HG03108 (cell line): ENCODE data around the gene SPAAR.
"Not testable (repeated sequence)": the region's sequence is repeated elsewhere in the genome, so short reads cannot be mapped to it uniquely, and the experiment has no call there.

Source experiments
- ATAC-seq: cut with Tn5 transposase; IDR thresholded peaks from one replicate; pipeline ENCODE4 v1.9.1; 2021; ENCODE audit warnings: moderate library complexity; ENCODE audit not compliant: unreplicated experiment

SPAAR gene

DNA sequence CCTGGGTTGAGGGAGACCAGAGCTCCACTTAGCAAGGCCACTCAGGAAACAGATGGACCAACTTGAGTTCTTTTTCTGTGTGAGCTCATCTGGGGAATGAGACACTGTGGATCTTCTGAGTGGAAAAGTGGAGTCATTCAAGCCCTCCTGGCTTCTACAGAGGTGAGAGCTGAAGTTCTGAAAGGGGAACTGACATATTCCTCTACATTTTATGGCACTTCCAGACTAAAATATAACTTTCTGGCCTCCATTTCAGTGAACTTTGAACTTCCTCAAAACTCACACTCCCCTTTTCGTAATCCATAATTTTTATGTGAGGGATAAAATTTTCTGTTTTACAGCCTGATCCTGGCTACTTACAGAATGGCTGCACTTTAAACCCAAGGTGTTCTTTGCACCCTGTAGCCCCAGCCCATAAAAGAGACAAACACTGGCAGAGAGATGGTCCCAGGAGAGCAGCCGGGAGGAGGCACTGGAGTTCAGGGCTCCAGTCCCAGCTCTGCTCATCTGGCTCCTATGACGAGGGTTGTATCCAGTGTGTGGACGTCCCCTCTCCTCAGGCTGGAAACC lies 10.8 kb downstream of the SPAAR start:
- no peak for ATAC-seq

DNA sequence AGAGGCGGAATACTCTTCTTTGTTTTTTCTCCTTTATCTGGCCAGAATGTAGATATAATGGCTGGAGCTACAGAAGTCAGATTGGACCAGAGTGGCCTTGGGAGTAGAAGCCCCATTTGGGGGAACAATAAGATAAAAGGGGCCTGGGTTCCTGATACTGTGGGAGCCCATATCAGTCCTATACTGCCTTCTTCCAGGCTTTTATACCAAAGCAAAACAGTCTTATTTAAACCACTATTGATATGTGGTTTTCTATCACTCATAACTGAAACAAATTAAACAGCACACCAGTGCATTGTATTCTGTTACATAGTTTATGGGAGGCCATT lies 14.3 kb downstream of the SPAAR start:
- no peak for ATAC-seq

DNA sequence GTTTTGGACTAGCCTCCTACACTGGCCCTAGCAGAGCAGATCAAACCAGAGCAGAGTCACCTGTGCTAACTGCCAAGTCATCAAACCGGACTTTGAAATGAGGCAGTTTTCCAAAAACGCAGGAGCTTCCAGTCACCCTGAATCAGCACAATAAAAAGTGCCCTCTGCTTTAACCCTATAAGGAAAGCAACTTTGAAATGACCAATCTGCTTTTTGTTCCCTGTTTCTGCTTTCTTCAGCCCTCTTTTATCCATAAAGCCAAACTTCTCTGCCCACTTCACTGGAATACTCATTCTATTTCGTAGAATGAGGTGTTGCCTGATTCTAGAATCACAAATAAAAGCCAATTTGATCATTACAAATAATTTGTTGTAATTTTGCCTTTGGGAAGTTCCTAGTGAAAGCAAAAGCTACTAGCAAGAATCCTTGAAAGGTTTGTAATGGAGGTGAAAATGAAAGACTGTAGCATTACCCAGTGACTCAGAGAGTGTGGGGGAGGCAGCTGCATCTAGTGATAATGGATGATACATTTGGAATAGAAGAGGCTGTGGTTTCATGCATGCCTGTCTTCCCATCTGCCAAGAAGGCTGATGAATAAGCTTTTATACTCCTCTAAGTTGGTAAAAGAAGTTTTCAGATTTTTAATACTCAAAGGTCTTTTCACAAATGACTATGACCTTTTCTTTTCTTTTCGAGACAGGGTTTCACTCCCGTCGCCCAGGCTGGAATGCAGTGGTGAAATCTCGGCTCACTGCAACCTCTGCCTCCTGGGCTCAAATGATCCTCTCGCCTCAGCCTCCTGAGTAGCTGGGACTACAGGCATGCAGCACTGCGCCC lies 14.9 kb downstream of the SPAAR start:
- no peak for ATAC-seq

DNA sequence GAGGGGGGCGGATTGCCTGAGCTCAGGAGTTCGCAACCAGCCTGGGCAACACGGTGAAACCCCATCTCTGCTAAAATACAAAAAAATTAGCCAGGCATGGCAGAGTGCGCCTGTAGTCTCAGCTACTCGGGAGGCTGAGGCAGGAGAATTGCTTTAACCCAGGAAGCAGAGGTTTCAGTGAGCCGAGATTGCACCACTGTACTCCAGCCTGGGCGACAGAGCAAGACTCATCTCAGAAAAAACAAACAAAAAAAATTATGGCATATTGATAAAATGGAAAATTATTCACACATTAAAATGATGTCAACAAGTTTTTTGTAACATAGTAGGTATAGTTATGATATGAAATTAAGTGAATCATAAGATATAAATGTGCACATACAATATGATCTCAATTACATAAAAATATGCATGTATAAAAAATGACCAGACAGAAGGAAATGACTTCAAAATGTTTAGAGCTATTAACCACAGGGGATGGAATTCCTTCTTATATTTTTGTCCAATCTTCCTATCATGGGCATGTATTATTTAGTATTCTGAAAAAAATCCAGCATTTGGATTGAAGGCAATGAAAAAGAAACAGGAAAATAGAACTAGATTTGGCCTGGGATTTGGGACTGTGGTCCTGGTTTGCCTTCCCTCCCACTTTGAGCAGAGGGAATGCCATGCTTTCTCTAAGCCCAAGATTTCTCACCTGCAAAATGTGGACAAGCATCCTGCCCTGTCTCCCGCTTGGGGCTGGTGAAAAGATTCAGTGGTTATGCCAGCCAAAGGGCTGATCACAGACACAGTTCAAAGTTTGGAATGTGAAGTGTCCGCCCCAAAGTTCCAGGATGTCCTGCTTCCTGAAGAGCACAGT lies 19.5 kb downstream of the SPAAR start:
- no peak for ATAC-seq

DNA sequence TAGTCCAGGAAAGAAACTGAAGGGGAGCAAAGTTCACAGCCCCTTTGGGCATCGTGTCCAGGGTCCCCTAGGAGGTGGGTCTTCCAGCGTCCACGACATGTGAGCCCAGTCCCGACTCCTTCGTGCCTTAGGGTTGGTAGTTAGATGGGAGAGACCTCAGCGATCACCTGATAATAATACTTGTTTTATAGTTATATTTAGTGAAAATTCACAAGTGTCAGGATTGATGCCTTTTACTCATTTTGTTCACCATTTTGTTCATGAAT lies 20.1 kb downstream of the SPAAR start:
- no peak for ATAC-seq

- ATAC-seq, result no peak
Observed at GRCh38 chr9:35930521-35930920, 21.2 kb downstream of the SPAAR start.

DNA sequence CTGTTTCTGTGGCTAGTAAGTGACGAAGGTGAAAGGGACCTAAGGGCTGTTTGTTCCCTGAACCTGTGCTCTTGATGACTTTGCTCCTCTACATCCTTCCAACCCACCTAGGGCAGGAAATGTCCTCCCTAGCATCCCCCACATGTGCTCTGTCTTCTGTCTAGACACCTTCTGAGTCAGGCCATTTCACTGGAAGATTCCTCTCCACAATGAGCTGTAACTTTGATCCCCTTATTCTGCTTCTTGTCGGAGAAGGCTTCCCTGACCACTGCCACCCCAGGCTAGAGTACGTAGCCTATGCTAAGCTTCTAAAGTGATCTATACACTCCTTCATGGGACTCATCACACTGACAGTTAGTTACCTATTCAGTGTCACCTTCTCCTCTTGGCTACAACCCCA lies 21.7 kb downstream of the SPAAR start:
- ATAC-seq, result no peak

DNA sequence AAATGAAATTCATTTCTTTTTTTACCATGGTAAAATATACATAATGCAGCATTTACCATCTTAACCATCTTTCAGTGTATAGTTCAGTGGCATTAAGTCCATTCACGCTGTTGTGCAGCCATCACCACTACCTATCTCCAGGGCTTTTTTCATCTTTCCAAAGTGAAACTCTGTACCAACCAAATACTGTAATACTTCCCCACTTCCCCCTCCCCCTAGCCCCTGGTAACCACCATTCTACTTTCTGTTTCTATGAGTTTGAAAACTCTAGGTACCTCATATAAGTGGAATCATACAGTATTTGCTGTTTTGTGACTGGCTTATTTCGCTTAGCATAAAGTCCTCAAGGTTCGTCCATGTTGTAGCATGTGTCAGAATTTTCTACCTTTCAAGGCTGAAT lies 23.4 kb downstream of the SPAAR start:
- ATAC-seq, result no peak

- no peak for ATAC-seq
Observed at GRCh38 chr9:35933550-35934067, 24.3 kb downstream of the SPAAR start.

GRCh38 chr9:35934069-35934468 lies 24.8 kb downstream of the SPAAR start:
- ATAC-seq, result not testable (repeated sequence)

DNA sequence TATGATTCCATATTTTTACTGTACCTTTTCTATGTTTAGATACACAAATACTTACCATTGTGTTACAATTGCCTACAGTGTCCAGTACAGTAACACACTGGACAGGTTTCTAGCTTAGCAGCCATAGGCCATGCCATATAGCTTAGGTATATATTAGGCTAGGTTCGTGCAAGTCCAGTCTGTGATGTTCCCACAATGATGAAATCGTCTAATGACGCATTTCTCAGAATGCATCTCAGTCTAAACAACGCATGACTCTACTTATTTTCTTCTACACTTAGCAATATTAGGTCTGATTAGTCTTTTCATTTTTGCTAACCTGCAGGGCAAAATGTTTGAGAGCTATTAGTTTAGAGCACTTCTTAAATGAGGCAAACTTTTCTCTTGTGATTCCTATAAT lies 26.0 kb downstream of the SPAAR start:
- no peak for ATAC-seq

DNA sequence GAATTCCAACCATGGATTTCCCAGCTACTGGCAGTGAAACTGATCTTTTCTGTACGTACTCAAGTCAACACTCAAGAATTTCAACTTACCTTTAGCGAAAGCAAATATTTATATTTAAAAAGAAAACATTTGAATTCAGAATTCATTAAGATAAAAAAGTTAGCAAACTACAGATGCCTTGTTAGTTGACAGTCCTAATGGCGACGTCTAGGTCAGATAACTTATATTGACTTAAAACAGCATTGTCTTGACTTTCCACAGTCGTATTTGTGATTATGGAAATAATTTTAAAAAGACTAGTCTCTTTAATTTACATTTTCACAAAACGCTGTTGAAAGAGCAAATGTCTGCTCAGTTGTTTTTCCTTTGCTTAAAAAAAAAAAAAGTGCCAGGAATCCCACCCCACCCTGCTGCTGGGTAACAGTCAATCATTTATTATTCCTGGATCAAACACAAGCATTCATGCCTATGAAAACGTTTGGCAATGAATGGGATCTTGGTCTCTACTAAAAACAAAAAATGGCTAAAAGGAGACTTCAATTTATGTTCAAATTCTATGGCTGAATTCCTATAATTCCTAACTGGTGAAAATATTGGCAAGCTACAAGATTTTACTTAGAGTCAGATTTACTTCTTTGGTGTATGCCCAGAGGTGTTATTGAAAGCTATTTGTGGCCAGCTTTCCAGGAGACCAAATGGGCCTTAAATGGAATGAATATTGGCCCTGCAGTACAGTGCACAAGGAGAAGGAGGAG lies 26.6 kb downstream of the SPAAR start:
- no peak for ATAC-seq

DNA sequence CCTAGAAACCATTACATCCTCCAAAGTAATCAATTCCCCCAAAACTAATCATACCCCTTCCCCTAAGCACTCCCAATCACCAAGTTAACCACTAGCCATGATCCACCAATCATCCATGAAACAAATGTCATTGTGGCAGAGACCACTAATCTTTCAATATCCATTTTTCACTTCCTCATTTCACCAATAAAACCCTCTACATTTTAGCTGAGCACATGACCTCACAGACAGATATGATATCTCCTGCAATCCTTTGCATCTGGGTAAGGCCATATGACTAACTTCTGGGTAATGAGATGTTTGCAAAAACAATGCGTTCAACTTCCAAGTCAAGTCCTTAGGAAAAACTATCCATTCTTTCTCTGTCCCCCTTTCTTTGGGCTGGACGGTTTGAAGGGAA lies 27.9 kb downstream of the SPAAR start:
- ATAC-seq, result no peak

DNA sequence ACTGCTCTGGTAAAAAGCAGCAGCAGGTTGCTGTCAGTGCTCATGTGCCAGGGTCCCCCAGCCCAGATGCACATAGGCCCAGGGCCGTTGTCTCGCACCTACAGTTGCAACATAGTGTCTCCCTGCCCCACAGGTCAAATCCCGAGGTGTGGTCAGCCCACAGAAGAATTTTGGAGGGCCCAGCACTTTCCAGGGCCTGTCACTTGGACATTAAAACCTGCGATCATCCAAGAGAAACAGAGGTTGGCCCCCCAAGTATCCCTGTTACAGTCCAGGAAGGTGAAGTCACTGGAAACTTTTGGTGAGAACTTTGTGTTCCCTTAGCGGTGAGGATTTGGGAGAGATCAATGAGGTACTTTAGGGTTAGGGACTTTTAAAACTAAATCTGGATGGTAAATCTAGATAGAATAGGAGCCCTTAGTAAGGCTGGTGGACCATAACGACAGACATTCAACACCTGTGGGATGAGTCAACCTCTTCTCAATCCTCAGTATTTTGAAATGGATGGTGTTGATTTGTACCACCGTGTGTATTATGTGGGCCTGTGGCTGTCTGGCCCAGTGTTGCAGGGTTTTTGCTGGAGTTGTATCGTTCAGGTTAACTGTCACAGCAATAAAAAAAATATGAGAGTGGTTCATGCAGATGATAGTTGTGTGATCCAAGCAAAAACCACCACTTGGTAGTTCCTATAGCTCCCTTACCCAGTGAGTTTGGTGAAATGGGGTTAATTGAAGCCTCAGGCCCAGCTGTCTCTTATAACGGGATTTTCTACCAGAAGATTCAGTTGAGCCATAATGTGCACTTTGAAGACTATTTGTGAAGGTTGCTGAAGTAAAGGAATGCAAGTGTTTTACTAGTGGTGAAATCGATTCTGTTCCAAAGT lies 29.4 kb downstream of the SPAAR start:
- no peak for ATAC-seq

DNA sequence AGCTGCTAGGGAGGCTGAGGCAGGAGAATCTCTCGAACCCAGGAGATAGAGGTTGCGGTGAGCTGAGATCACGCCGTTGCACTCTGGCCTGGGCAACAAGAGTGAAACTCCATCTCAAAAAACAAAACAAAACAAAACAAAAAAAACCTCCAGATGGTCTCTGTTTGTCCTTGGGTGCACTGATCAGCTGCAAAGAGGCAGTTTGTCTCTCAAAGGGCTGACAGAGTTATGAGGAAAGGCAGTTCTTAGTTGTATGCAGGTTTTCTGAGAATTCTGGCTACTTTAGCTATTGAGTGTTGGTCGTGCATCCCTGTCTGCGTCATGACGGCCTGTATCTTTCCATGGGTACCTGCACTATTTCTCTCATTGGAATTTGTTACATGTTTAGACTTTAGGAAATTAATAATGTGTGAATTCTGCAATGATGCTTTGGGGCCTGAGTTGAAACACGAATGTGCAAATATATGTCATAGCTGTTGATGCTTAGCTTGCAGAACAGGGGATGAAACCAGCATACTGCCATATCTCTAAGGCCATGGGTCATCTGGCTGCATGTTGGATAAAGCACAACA lies 30.5 kb downstream of the SPAAR start:
- no peak for ATAC-seq

DNA sequence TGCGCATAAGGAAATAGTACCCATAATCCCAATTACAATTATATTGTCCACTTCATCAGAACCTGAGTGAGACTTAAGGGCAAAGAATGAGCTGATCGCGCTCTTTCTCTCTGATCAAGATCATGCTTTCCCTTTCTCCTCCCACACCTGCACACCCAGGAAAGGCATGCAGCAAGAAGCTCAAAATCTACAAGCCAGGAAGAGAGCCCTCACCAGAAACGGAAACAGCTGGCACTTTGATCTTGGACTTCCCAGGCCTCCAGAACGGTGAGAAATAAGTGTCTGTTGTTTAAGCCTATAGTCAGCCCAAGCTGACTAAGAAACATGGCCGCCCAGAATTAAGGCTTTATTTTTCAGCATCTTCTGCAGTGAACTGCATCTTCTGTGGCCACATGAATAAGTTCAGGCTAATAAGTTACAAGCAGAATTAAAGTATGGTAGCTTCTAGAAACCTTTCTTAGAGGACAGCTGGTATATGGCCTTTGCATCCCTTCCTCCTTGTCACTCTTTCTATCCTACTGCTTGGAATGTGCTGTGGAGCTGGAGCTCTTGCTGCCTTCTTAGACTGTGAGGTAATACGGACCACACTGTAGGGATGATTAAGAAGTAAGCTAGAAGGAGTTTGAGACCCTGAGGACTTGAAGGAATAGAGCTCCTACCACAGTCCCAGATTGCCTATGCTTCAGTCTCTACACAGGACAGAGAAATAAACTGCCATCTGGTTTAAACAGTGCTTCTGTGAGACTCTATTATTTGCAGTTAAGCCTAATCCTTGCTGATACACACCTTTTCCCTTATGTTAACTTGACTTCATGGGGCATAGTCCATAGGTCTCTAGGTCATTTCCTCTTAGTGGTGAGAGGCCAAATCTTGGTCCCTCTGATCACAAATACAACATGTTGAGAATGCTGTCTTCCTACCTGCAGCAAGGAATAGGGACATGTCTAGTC lies 31.4 kb downstream of the SPAAR start:
- no peak for ATAC-seq

GRCh38 chr9:35942286-35942685 lies 33.0 kb downstream of the SPAAR start:
- ATAC-seq, result no peak

GRCh38 chr9:35944173-35944572 lies 34.9 kb downstream of the SPAAR start:
- ATAC-seq, result no peak

DNA sequence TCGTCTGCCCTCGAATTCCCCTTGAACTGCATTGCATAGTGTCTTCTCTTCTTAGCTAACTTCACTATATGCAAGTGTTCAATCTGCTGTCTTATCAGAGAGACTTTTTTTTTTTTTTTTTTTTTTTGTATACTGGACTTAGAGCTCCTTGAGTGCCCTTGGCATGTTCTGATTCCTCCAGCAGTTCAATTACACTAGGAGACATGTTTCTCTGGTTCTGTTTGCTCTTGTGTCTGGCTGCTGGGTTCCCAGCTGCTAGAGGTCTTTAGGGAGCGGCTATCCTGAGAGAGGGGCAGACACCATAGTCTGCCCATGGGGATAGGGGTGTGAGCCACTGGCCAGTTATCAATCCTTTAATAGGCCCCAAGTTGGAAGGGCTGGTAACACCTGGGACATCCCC lies 35.6 kb downstream of the SPAAR start:
- no peak for ATAC-seq
